ENCODE results near the gene MFAP4. TPM values are rescaled to one million over a fixed set of nuclear protein-coding genes. Genes with fewer than 3 reads are reported as not detected.

The MFAP4 gene
- polyA plus RNA-seq, 3 donors: 0.12 to 0.73 (median 0.12) TPM

DNA sequence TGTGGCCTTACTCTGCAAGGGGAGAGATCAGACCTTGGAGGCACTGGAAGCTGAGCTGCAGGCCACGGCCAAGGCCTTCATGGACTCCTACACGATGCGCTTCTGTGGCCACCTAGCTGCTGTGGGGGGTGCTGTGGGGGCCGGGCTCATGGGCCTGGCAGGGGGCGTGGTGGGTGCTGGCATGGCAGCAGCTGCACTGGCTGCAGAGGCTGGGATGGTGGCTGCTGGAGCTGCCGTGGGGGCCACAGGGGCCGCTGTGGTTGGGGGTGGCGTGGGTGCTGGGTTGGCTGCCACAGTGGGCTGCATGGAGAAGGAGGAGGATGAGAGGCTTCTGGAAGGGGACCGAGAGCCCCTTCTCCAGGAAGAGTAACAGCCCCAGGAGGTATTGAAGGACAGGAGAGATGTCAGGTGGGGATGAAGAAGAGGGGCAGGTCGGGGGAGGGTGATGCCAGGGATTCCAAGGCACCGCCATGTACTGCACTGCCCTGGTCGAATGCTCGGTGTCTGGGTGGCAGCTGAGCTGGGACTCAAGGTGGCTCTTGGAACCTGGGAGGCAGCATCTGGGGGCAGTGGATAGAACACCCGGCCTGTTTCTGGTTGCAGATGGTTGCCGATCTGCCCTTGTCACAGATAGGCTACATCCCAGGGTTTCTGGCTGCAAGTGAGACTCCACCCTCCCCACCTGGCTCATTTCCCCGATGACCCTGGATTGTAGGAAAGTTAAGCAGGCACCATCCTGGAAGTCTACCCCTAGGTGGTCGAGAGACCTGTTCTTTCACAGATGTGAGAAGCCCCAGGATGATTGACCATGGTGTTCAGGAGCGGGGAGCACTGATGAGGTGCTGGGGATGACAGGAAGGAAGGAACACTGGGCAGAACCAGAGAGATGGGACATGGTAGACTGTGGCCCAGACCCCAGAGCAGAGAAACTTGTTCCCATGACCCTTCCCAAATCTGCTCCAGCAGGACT is 29.1 kb upstream of the MFAP4 start:
- 94% methylated on average over 15 of the region's 18 CpGs for WGBS (ENCODE audit: insufficient coverage)

DNA sequence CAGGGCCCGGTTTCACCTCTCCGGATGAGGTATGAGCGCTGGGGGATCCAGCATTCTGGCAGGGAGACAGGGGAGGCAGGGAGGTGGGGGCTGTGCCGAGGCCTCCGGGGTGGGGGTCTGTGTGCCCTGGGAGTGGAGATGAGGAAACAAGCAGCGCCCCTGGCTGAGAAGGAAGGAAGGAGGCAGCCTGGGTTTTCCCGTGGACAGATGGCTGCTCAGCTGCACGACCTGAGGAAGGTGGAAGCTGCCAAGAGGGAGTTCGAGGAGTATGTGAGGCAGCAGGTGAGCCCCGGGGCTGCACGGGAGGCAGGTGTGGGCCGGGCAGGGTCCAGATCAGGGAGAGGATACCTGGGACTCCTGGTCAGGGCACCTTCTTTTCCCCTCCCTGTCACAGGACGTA is 28.3 kb upstream of the MFAP4 start:
- intact Hi-C loops (cut with micrococcal nuclease): loop anchor here in 1 of 2 donors (5.0 to 10.0 kb wide), 2 partner anchors 33 to 51 kb away; partner anchors contain the start of gene B9D1
- TF ChIP-seq, protein P1, sequence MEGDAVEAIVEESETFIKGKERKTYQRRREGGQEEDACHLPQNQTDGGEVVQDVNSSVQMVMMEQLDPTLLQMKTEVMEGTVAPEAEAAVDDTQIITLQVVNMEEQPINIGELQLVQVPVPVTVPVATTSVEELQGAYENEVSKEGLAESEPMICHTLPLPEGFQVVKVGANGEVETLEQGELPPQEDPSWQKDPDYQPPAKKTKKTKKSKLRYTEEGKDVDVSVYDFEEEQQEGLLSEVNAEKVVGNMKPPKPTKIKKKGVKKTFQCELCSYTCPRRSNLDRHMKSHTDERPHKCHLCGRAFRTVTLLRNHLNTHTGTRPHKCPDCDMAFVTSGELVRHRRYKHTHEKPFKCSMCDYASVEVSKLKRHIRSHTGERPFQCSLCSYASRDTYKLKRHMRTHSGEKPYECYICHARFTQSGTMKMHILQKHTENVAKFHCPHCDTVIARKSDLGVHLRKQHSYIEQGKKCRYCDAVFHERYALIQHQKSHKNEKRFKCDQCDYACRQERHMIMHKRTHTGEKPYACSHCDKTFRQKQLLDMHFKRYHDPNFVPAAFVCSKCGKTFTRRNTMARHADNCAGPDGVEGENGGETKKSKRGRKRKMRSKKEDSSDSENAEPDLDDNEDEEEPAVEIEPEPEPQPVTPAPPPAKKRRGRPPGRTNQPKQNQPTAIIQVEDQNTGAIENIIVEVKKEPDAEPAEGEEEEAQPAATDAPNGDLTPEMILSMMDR (IDR thresholded peaks at IDR 0.05): no peak
- peaks cover 3 to 7% of the 10 kb centered on the region in 2 donors for H3K4me1 ChIP-seq (ENCODE audit: control insufficient read depth in 1 of 2, insufficient read depth in 2 of 2, low read length in 2 of 2)
- H3K36me3 ChIP-seq (replicated peaks in 1 of 2; ENCODE audit: control insufficient read depth in 1 of 2, insufficient read depth in 2 of 2, low read length in 2 of 2): no peaks in the 10 kb centered on the region
- peaks cover 0 to 9% of the 10 kb centered on the region in 2 donors for H3K27me3 ChIP-seq (ENCODE audit: control insufficient read depth in 2 of 2, insufficient read depth in 2 of 2, low read length in 2 of 2)
- no peak overlapping the region for H3K4me3 ChIP-seq (replicated peaks in 1 of 3; ENCODE audit: low read depth in 2 of 3, low read length in 3 of 3)
- no peak overlapping the region for H3K27ac Mint-ChIP-seq
- no peak overlapping the region for H3K9ac ChIP-seq (ENCODE audit: insufficient read depth, low read length, poor library complexity, severe bottlenecking)
- no peak overlapping the region for H3K4me2 ChIP-seq (replicated peaks; ENCODE audit: extremely low read depth, low read length, poor library complexity, severe bottlenecking)
- 69% methylated on average over 12 of the region's 13 CpGs for WGBS (ENCODE audit: insufficient coverage)
- H3K4me3 Mint-ChIP-seq: no peak overlapping the region
- no peaks in the 10 kb centered on the region for H3K79me2 ChIP-seq (ENCODE audit: insufficient read depth, low read length)
- no peaks in the 10 kb centered on the region for H3K9me3 Mint-ChIP-seq
- H3K27ac ChIP-seq (ENCODE audit: low read depth in 1 of 2, low read length in 2 of 2): no peak overlapping the region
- no peak for DNase-seq
- H3K9me3 ChIP-seq (replicated peaks in 1 of 2; ENCODE audit: control insufficient read depth in 1 of 2, insufficient read depth in 1 of 2, low read length in 2 of 2): no peaks in the 10 kb centered on the region
- H4K20me1 ChIP-seq (ENCODE audit: insufficient read depth, low read length): no peaks in the 10 kb centered on the region
- no peak overlapping the region for H2AFZ ChIP-seq (ENCODE audit: insufficient read depth, low read depth, low read length, poor library complexity, severe bottlenecking)
- peaks cover 10 to 21% (median 12%) of the 10 kb centered on the region in 3 donors for H3K27me3 Mint-ChIP-seq (ENCODE audit: low read depth in 3 of 3)
- H3K36me3 Mint-ChIP-seq: no peaks in the 10 kb centered on the region
- H3K4me1 Mint-ChIP-seq: peaks cover 14% of the 10 kb centered on the region

More for the DNA sequence above, 29.1 kb upstream of the MFAP4 start:
- no peak overlapping the region for H3K9ac ChIP-seq (ENCODE audit: insufficient read depth, low read length, poor library complexity, severe bottlenecking)
- H3K9me3 ChIP-seq (replicated peaks in 1 of 2; ENCODE audit: control insufficient read depth in 1 of 2, insufficient read depth in 1 of 2, low read length in 2 of 2): no peaks in the 10 kb centered on the region
- no peaks in the 10 kb centered on the region for H4K20me1 ChIP-seq (ENCODE audit: insufficient read depth, low read length)
- TF ChIP-seq, protein P1 (IDR thresholded peaks at IDR 0.05): no peak
- H3K36me3 ChIP-seq (replicated peaks in 1 of 2; ENCODE audit: control insufficient read depth in 1 of 2, insufficient read depth in 2 of 2, low read length in 2 of 2): no peaks in the 10 kb centered on the region
- H2AFZ ChIP-seq (ENCODE audit: insufficient read depth, low read depth, low read length, poor library complexity, severe bottlenecking): no peak overlapping the region
- H3K4me3 ChIP-seq (replicated peaks in 1 of 3; ENCODE audit: low read depth in 2 of 3, low read length in 3 of 3): no peak overlapping the region
- Mint-ChIP-seq H3K4me3 (no peak overlapping the region), H3K36me3 (no peaks in the 10 kb centered on the region), H3K27ac (peak overlapping the region in 2 of 7 donors; percentile 42 to 48), H3K4me1 (peaks cover 14% of the 10 kb centered on the region), H3K27me3 (ENCODE audit: low read depth in 3 of 3) (peaks cover 7 to 17% (median 7%) of the 10 kb centered on the region in 3 donors), H3K9me3 (no peaks in the 10 kb centered on the region)
- intact Hi-C loops (cut with micrococcal nuclease): loop anchor here in 1 of 2 donors (5.0 to 10.0 kb wide), 2 partner anchors 34 to 51 kb away; partner anchors contain the start of gene B9D1
- peaks cover 3 to 7% of the 10 kb centered on the region in 2 donors for H3K4me1 ChIP-seq (ENCODE audit: control insufficient read depth in 1 of 2, insufficient read depth in 2 of 2, low read length in 2 of 2)
- H3K27me3 ChIP-seq (ENCODE audit: control insufficient read depth in 2 of 2, insufficient read depth in 2 of 2, low read length in 2 of 2): peaks cover 0 to 6% of the 10 kb centered on the region in 2 donors
- H3K27ac ChIP-seq (ENCODE audit: low read depth in 1 of 2, low read length in 2 of 2): no peak overlapping the region
- no peaks in the 10 kb centered on the region for H3K79me2 ChIP-seq (ENCODE audit: insufficient read depth, low read length)
- no peak for DNase-seq
- no peak overlapping the region for H3K4me2 ChIP-seq (replicated peaks; ENCODE audit: extremely low read depth, low read length, poor library complexity, severe bottlenecking)
